ENCODE measurements around the gene SPTLC1. TPM values are rescaled to one million over a fixed set of nuclear protein-coding genes. Genes with fewer than 3 reads are reported as not detected.
"Not testable (repeated sequence)": the region's sequence is repeated elsewhere in the genome, so short reads cannot be mapped to it uniquely, and the experiment has no call there.

SPTLC1 gene
- polyA plus RNA-seq, 1 donor from 2014 or later, result 74.8 TPM

- no peaks in the 10 kb centered on the region for H3K36me3 ChIP-seq (ENCODE audit: insufficient read depth, low read length)
- H3K9me3 ChIP-seq (ENCODE audit: low read length), result no peaks in the 10 kb centered on the region
- no peaks in the 10 kb centered on the region for H3F3A ChIP-seq (ENCODE audit: insufficient read depth, low read length, poor library complexity, severe bottlenecking)
- no peaks in the 10 kb centered on the region for H3K9me2 ChIP-seq (ENCODE audit: insufficient read depth, low read length)
- H3K4me3 ChIP-seq (ENCODE audit: low read length), result no peak overlapping the region
- H3K4me2 ChIP-seq (ENCODE audit: low read length), result no peak overlapping the region
- H3K27ac ChIP-seq (ENCODE audit: low read length), result no peak overlapping the region
- no peak overlapping the region for H3K9ac ChIP-seq (ENCODE audit: low read length)
- TF ChIP-seq SMC3 (conservative IDR thresholded peaks at IDR 0.05; ENCODE audit: poor library complexity) (no peak), CTCF (IDR thresholded peaks at IDR 0.05; ENCODE audit: poor library complexity, severe bottlenecking) (no peak), TAF1 (IDR thresholded peaks at IDR 0.05; ENCODE audit: low read depth) (no peak), EZH2 (IDR thresholded peaks at IDR 0.05; ENCODE audit: borderline replicate concordance, insufficient read depth, low read length, poor library complexity, severe bottlenecking) (no peak), EP300 (conservative IDR thresholded peaks at IDR 0.05; ENCODE audit: poor library complexity, severe bottlenecking) (no peak), MXI1 (conservative IDR thresholded peaks at IDR 0.05; ENCODE audit: poor library complexity, severe bottlenecking) (no peak), REST (IDR thresholded peaks at IDR 0.05; ENCODE audit: borderline replicate concordance) (no peak), POLR2AphosphoS5 (IDR thresholded peaks at IDR 0.05) (no peak), RAD21 (conservative IDR thresholded peaks at IDR 0.05) (no peak)
- H3K27me3 ChIP-seq (ENCODE audit: insufficient read depth, low read depth, low read length), result peaks cover 2% of the 10 kb centered on the region
- no peak overlapping the region for H2AFZ ChIP-seq (ENCODE audit: low read depth, low read length)
- H3K79me2 ChIP-seq (replicated peaks; ENCODE audit: insufficient read depth, low read length), result no peaks in the 10 kb centered on the region
- H4K20me1 ChIP-seq (ENCODE audit: insufficient read depth), result no peaks in the 10 kb centered on the region
These were observed 32.0 kb upstream of the SPTLC1 start for GRCh38 chr9:92147030-92147851.

- Histone ChIP-seq H3K27ac (ENCODE audit: low read length) (no peak overlapping the region), H2AFZ (ENCODE audit: low read depth, low read length) (no peak overlapping the region), H3F3A (ENCODE audit: insufficient read depth, low read length, poor library complexity, severe bottlenecking) (no peaks in the 10 kb centered on the region), H3K4me3 (ENCODE audit: low read length) (no peak overlapping the region), H3K27me3 (ENCODE audit: insufficient read depth, low read depth, low read length) (peaks cover 7% of the 10 kb centered on the region), H3K79me2 (replicated peaks; ENCODE audit: insufficient read depth, low read length) (no peaks in the 10 kb centered on the region), H4K20me1 (ENCODE audit: insufficient read depth) (no peaks in the 10 kb centered on the region), H3K9me2 (ENCODE audit: insufficient read depth, low read length) (no peaks in the 10 kb centered on the region), H3K36me3 (ENCODE audit: insufficient read depth, low read length) (no peaks in the 10 kb centered on the region), H3K9ac (ENCODE audit: low read length) (no peak overlapping the region), H3K9me3 (ENCODE audit: low read length) (no peaks in the 10 kb centered on the region), H3K4me2 (ENCODE audit: low read length) (no peak overlapping the region)
- TF ChIP-seq SMC3 (conservative IDR thresholded peaks at IDR 0.05; ENCODE audit: poor library complexity), result no peak
- no peak for TF ChIP-seq POLR2AphosphoS5 (IDR thresholded peaks at IDR 0.05)
- TF ChIP-seq MXI1 (conservative IDR thresholded peaks at IDR 0.05; ENCODE audit: poor library complexity, severe bottlenecking), result no peak
- no peak for TF ChIP-seq CTCF (IDR thresholded peaks at IDR 0.05; ENCODE audit: poor library complexity, severe bottlenecking)
- TF ChIP-seq RAD21 (conservative IDR thresholded peaks at IDR 0.05), result no peak
- TF ChIP-seq EZH2 (IDR thresholded peaks at IDR 0.05; ENCODE audit: borderline replicate concordance, insufficient read depth, low read length, poor library complexity, severe bottlenecking), result no peak
- no peak for TF ChIP-seq REST (IDR thresholded peaks at IDR 0.05; ENCODE audit: borderline replicate concordance)
- no peak for TF ChIP-seq TAF1 (IDR thresholded peaks at IDR 0.05; ENCODE audit: low read depth)
- no peak for TF ChIP-seq EP300 (conservative IDR thresholded peaks at IDR 0.05; ENCODE audit: poor library complexity, severe bottlenecking)
These were observed 31.4 kb upstream of the SPTLC1 start for GRCh38 chr9:92146610-92147009.

- H3K79me2 ChIP-seq (replicated peaks; ENCODE audit: insufficient read depth, low read length); H3K27ac ChIP-seq (ENCODE audit: low read length); H3K9ac ChIP-seq (ENCODE audit: low read length); H4K20me1 ChIP-seq (ENCODE audit: insufficient read depth); H3F3A ChIP-seq (ENCODE audit: insufficient read depth, low read length, poor library complexity, severe bottlenecking); H3K4me2 ChIP-seq (ENCODE audit: low read length); H3K9me3 ChIP-seq (ENCODE audit: low read length); H3K9me2 ChIP-seq (ENCODE audit: insufficient read depth, low read length); H3K36me3 ChIP-seq (ENCODE audit: insufficient read depth, low read length); H2AFZ ChIP-seq (ENCODE audit: low read depth, low read length); H3K4me3 ChIP-seq (ENCODE audit: low read length): not testable (repeated sequence)
- H3K27me3 ChIP-seq (ENCODE audit: insufficient read depth, low read depth, low read length), result peaks cover 14% of the 10 kb centered on the region
These were observed 30.6 kb upstream of the SPTLC1 start for GRCh38 chr9:92145784-92146183.
